HFFc6 (cell line): ENCODE data around the gene SCTR. TPM values are rescaled to one million over a fixed set of nuclear protein-coding genes. Genes with fewer than 3 reads are reported as not detected.

Source experiments
- DNase-seq: peaks from one replicate; pipeline ENCODE4 v3.0.0-alpha.2; 2018
- H3K27ac Mint-ChIP-seq: 2 replicates; pipeline ENCODE4 v1.8.0; 2020; ENCODE audit warnings: mild to moderate bottlenecking, mixed read lengths
- H3K27me3 Mint-ChIP-seq: 2 replicates; pipeline ENCODE4 v1.8.0; 2021; ENCODE audit warnings: mild to moderate bottlenecking, moderate library complexity, mixed read lengths; ENCODE audit not compliant: insufficient read depth
- H3K36me3 Mint-ChIP-seq: 2 replicates; pipeline ENCODE4 v1.8.0; 2021; ENCODE audit warnings: low read depth, mixed read lengths
- H3K4me1 Mint-ChIP-seq: 2 replicates; pipeline ENCODE4 v1.8.0; 2020; ENCODE audit warnings: low read depth, mixed read lengths
- H3K4me3 Mint-ChIP-seq: 2 replicates; pipeline ENCODE4 v1.8.0; 2020; ENCODE audit warnings: mild to moderate bottlenecking, moderate library complexity, mixed read lengths
- H3K9me3 Mint-ChIP-seq: 2 replicates; pipeline ENCODE4 v1.8.0; 2020; ENCODE audit warnings: mild to moderate bottlenecking, mixed read lengths
- total RNA-seq, 6 experiments: library from RNA; stranded (reverse); fragmentation: NEBNext Ultra II Directional; extraction: Animal tissue kit (Norgen Biotek cat#: 25700); gene quantifications; 2 replicates in 1 of 6; 3 replicates in 5 of 6; pipeline ENCODE4 v1.2.3, GENCODE V29; 2021
- TF ChIP-seq, protein P1 (sequence below): fragments of 200-600 bp; sonication (generic); IDR thresholded peaks from 2 replicates; pipeline ENCODE4 v1.5.0; 2021; ENCODE audit warnings: antibody characterized with exemption, mild to moderate bottlenecking

The SCTR gene
- total RNA-seq, 6 experiments from 2014 or later: not detected

DNA sequence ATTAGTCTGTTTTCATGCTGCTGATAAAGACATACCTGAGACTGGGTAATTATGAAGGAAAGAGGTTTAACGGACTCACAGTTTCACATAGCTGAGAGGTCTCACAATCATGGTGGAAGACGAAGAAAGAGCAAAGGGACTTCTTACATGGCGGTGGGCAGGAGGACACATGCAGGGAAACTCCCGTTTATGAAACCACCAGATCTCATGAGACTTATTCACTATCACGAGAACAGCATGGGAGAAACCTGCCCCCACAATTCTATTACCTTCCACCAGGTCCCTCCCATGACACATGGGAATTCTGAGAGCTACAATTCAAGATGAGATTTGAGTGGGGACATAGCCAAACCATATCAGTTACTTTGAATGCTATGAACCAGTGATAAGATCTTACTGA is 44.1 kb downstream of the SCTR start:
- Mint-ChIP-seq H3K36me3 (no peaks in the 10 kb centered on the region), H3K4me1 (no peaks in the 10 kb centered on the region), H3K4me3 (no peak overlapping the region), H3K9me3 (no peaks in the 10 kb centered on the region), H3K27ac (no peak overlapping the region), H3K27me3 (peaks cover 31% of the 10 kb centered on the region)
- DNase-seq: no peak
- TF ChIP-seq, protein P1, sequence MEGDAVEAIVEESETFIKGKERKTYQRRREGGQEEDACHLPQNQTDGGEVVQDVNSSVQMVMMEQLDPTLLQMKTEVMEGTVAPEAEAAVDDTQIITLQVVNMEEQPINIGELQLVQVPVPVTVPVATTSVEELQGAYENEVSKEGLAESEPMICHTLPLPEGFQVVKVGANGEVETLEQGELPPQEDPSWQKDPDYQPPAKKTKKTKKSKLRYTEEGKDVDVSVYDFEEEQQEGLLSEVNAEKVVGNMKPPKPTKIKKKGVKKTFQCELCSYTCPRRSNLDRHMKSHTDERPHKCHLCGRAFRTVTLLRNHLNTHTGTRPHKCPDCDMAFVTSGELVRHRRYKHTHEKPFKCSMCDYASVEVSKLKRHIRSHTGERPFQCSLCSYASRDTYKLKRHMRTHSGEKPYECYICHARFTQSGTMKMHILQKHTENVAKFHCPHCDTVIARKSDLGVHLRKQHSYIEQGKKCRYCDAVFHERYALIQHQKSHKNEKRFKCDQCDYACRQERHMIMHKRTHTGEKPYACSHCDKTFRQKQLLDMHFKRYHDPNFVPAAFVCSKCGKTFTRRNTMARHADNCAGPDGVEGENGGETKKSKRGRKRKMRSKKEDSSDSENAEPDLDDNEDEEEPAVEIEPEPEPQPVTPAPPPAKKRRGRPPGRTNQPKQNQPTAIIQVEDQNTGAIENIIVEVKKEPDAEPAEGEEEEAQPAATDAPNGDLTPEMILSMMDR: no peak

GRCh38 chr2:119478978-119479295 is 45.3 kb downstream of the SCTR start:
- H3K4me1 Mint-ChIP-seq: no peaks in the 10 kb centered on the region
- DNase-seq: no peak
- peaks cover 23% of the 10 kb centered on the region for H3K27me3 Mint-ChIP-seq
- no peaks in the 10 kb centered on the region for H3K9me3 Mint-ChIP-seq
- no peak overlapping the region for H3K4me3 Mint-ChIP-seq
- H3K27ac Mint-ChIP-seq: no peak overlapping the region
- H3K36me3 Mint-ChIP-seq: no peaks in the 10 kb centered on the region
- TF ChIP-seq, protein P1: no peak

DNA sequence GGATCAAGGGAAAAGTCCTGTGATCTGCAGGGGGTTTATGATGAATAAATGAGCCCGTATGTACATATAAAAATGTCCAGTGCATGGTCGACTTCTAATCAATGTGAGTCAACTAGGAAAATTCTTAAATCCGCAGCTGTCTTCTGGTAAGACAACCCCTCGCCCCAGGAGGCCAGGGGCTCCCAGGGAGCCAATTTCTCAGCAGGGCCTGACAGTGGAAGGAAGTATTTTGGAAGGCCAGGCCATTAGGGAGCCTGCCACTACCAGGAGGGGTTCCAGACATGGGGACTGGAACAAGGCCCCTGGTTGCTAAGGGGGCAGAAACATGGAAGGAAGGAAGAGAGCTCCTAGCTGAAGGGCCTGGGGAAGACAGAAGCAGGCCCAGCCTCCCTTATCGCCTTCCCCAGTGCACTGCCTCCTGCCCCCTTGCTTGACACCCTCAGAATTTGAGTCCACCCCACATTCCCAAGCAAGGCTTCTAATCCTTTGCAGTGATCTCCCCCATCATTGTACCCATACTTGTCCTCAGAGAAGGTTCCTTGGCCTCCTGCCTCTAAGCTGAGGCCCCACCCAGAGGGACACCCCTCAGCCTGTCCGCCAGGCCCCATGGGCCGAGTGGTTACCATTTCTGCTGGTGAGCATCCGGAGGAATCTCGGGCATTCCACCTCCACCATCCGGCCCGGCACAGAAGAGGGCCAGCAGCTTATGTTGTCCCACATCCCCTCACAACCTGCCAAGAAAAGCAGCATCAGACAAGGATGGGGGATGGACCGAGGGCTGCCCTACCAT is 45.9 kb downstream of the SCTR start:
- no peak for DNase-seq
- H3K27ac Mint-ChIP-seq: no peak overlapping the region
- no peaks in the 10 kb centered on the region for H3K4me1 Mint-ChIP-seq
- no peak overlapping the region for H3K4me3 Mint-ChIP-seq
- H3K36me3 Mint-ChIP-seq: no peaks in the 10 kb centered on the region
- peaks cover 26% of the 10 kb centered on the region for H3K27me3 Mint-ChIP-seq
- TF ChIP-seq, protein P1: no peak
- H3K9me3 Mint-ChIP-seq: no peaks in the 10 kb centered on the region

DNA sequence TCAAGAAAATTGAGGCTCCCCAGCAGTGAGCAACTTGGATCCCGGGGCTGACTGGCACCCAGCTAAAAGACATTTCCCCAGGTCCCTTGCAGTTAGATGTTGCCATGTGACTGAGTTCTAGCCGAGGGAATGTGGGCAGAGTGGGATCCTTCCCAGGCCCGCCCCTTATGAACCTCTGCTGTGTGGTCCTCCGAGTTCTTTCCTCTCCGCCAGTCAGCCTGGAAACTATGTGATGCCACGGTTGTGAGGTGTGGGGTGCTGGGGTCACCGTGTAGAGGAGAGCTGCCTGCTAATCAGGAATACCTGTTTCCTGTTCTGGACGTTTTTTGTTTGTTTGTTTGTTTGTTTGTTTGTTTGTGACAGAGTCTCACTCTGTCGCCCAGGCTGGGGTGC is 47.2 kb downstream of the SCTR start:
- no peaks in the 10 kb centered on the region for H3K36me3 Mint-ChIP-seq
- H3K9me3 Mint-ChIP-seq: no peaks in the 10 kb centered on the region
- no peak overlapping the region for H3K27ac Mint-ChIP-seq
- TF ChIP-seq, protein P1: no peak
- no peak overlapping the region for H3K4me3 Mint-ChIP-seq
- H3K4me1 Mint-ChIP-seq: no peaks in the 10 kb centered on the region
- peaks cover 26% of the 10 kb centered on the region for H3K27me3 Mint-ChIP-seq
- DNase-seq: no peak

- Mint-ChIP-seq H3K27me3 (peaks cover 23% of the 10 kb centered on the region), H3K4me3 (no peak overlapping the region), H3K4me1 (no peaks in the 10 kb centered on the region), H3K9me3 (no peaks in the 10 kb centered on the region), H3K27ac (no peak overlapping the region), H3K36me3 (no peaks in the 10 kb centered on the region)
- TF ChIP-seq, protein P1: peak; percentile 98
- DNase-seq: peak; percentile 24
Measured at GRCh38 chr2:119476301-119477112, 47.8 kb downstream of the SCTR start.
